Muscle layer of colon (tissue), 2 donors: ENCODE data around the gene ILK.

Source experiments
- H3K27ac ChIP-seq: one replicate; pipeline ENCODE4 v1.7.0; 2013; ENCODE audit warnings: low read depth, mild to moderate bottlenecking, low read length, moderate library complexity
- H3K27me3 ChIP-seq, 2 donors: one replicate each; pipeline ENCODE4 v1.7.0; 2013; ENCODE audit warnings: low read length in 2 of 2, mild to moderate bottlenecking in 2 of 2; ENCODE audit not compliant: insufficient read depth in 2 of 2, control insufficient read depth in 1 of 2
- H3K36me3 ChIP-seq: one replicate; pipeline ENCODE4 v1.7.0; 2013; ENCODE audit warnings: mild to moderate bottlenecking, low read length; ENCODE audit not compliant: insufficient read depth
- H3K4me1 ChIP-seq: one replicate; pipeline ENCODE4 v1.7.0; 2013; ENCODE audit warnings: mild to moderate bottlenecking, low read length; ENCODE audit not compliant: insufficient read depth
- H3K4me3 ChIP-seq, 2 donors: one replicate each; pipeline ENCODE4 v1.7.0; 2013; ENCODE audit warnings: low read length in 2 of 2, low read depth in 1 of 2, mild to moderate bottlenecking in 1 of 2, moderate library complexity in 1 of 2
- H3K9ac ChIP-seq: one replicate; pipeline ENCODE4 v1.7.0; 2013; ENCODE audit warnings: low read length
- H3K9me3 ChIP-seq: one replicate; pipeline ENCODE4 v1.7.0; 2013; ENCODE audit warnings: mild to moderate bottlenecking, low read length
- donor health status: abdominal sarcoma.
- donor health status: Adenocarcinoma of cecum.

Gene ILK

GRCh38 chr11:6565988-6566703, 37.4 kb upstream of the ILK start:
- no peaks in the 10 kb centered on the region for H3K27me3 ChIP-seq
- H3K4me1 ChIP-seq, result peaks cover 7% of the 10 kb centered on the region
- H3K27ac ChIP-seq, result no peak overlapping the region
- H3K36me3 ChIP-seq, result no peaks in the 10 kb centered on the region
- no peaks in the 10 kb centered on the region for H3K9me3 ChIP-seq
- H3K4me3 ChIP-seq, result no peak overlapping the region
- H3K9ac ChIP-seq, result no peak overlapping the region

- peaks cover 12% of the 10 kb centered on the region for H3K4me1 ChIP-seq
- H3K27me3 ChIP-seq, result no peaks in the 10 kb centered on the region
- no peaks in the 10 kb centered on the region for H3K36me3 ChIP-seq
- H3K9ac ChIP-seq, result no peak overlapping the region
- H3K4me3 ChIP-seq, result no peak overlapping the region
- H3K27ac ChIP-seq, result no peak overlapping the region
- no peaks in the 10 kb centered on the region for H3K9me3 ChIP-seq
Observed at GRCh38 chr11:6566704-6567370, 36.7 kb upstream of the ILK start.

DNA sequence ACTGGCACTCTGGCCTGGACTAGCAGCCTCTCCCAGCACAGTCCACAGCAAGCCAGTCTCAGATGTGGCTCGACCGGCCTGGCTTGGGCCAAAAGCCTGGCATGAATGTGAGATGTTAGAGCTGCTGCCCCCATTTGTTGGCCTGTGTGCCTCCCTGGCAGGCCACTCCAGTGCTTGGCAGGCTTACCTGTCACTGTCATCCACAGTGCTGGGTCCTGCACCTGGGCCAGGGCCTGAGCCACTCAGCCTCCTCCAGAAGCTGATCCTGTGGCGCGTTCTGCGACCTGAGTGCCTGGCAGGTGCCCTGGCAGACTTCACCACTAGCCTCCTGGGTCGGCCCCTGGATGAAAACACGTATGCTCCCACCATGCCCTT, 36.2 kb upstream of the ILK start:
- H3K36me3 ChIP-seq, result no peaks in the 10 kb centered on the region
- H3K9me3 ChIP-seq, result no peaks in the 10 kb centered on the region
- H3K9ac ChIP-seq, result no peak overlapping the region
- no peak overlapping the region for H3K4me3 ChIP-seq
- no peaks in the 10 kb centered on the region for H3K27me3 ChIP-seq
- H3K27ac ChIP-seq, result no peak overlapping the region
- H3K4me1 ChIP-seq, result peaks cover 16% of the 10 kb centered on the region

- Histone ChIP-seq H3K27me3 (no peaks in the 10 kb centered on the region), H3K9me3 (no peaks in the 10 kb centered on the region), H3K4me1 (peaks cover 16% of the 10 kb centered on the region), H3K4me3 (no peak overlapping the region), H3K9ac (no peak overlapping the region), H3K36me3 (no peaks in the 10 kb centered on the region), H3K27ac (no peak overlapping the region)
Observed at GRCh38 chr11:6568191-6568918, 35.2 kb upstream of the ILK start.

DNA sequence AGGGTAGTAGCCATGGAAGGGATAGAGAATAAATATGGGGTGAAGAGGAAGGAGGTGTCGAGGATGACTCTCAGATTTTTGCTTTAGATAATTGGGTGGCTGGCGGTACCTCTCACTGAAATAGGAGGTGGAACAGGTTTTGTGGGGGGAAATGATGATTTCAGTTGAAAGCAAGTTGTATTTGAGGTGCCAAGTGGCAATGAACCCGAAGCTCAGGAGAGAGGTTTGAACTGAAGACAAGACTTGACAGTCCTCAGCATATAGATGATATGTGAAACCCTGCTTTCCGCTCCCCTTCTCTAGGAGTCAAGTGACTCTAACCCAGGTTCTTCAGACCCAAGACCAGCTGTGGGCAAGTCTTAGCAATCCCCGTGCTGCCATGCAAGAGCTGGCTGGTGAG, 33.9 kb upstream of the ILK start:
- no peak overlapping the region for H3K27ac ChIP-seq
- H3K4me1 ChIP-seq, result peaks cover 16% of the 10 kb centered on the region
- H3K36me3 ChIP-seq, result no peaks in the 10 kb centered on the region
- no peak overlapping the region for H3K9ac ChIP-seq
- H3K27me3 ChIP-seq, result no peaks in the 10 kb centered on the region
- H3K4me3 ChIP-seq, result no peak overlapping the region
- H3K9me3 ChIP-seq, result no peaks in the 10 kb centered on the region

DNA sequence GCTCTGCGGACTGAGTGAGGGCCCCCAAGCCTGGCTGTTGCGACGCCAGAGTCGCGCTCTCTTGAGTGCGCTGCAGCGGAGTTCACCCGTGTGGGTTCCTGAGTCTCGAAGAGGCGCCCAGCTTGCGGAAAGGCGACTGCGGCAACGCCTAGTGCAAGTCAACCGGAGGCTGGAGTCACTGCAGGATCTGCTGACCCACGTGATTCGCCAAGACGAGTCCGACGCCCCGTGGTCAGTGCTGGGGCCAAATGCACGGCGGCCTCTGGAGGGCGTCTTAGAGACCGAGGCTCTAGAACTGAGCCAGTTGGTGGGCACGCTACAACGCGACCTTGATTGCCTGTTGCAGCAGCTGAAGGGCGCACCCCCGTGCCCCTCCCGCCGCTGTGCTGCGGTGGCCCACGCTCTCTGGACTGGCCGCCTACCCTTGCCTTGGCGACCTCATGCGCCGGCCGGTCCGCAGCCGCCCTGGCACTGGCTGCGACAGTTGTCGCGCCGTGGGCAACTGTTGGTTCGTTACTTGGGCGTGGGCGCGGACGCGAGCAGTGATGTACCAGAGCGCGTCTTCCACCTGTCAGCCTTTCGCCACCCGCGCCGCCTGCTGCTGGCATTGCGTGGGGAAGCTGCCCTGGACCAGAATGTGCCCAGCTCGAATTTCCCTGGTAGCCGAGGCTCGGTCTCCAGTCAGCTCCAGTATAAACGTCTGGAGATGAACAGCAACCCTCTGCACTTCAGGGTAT, 32.7 kb upstream of the ILK start:
- Histone ChIP-seq H3K27ac (no peak overlapping the region), H3K9ac (no peak overlapping the region)

GRCh38 chr11:6571434-6572008, 32.1 kb upstream of the ILK start:
- Histone ChIP-seq H3K27ac (no peak overlapping the region), H3K4me1 (peaks cover 33% of the 10 kb centered on the region), H3K36me3 (no peaks in the 10 kb centered on the region), H3K4me3 (peak overlapping the region in 1 of 2 donors; percentile 18), H3K9me3 (no peaks in the 10 kb centered on the region), H3K9ac (no peak overlapping the region), H3K27me3 (no peaks in the 10 kb centered on the region)

More for the DNA sequence above, 32.7 kb upstream of the ILK start:
- peak overlapping the region; percentile 10 to 18 for H3K4me3 ChIP-seq
- H3K36me3 ChIP-seq, result no peaks in the 10 kb centered on the region
- H3K27me3 ChIP-seq, result no peaks in the 10 kb centered on the region
- no peaks in the 10 kb centered on the region for H3K9me3 ChIP-seq
- peaks cover 27% of the 10 kb centered on the region for H3K4me1 ChIP-seq

GRCh38 chr11:6572215-6572614, 31.4 kb upstream of the ILK start:
- Histone ChIP-seq H3K9ac (no peak overlapping the region), H3K4me3 (peak overlapping the region in 1 of 2 donors; percentile 18), H3K27me3 (no peaks in the 10 kb centered on the region), H3K27ac (no peak overlapping the region), H3K4me1 (peaks cover 40% of the 10 kb centered on the region), H3K9me3 (no peaks in the 10 kb centered on the region), H3K36me3 (no peaks in the 10 kb centered on the region)

DNA sequence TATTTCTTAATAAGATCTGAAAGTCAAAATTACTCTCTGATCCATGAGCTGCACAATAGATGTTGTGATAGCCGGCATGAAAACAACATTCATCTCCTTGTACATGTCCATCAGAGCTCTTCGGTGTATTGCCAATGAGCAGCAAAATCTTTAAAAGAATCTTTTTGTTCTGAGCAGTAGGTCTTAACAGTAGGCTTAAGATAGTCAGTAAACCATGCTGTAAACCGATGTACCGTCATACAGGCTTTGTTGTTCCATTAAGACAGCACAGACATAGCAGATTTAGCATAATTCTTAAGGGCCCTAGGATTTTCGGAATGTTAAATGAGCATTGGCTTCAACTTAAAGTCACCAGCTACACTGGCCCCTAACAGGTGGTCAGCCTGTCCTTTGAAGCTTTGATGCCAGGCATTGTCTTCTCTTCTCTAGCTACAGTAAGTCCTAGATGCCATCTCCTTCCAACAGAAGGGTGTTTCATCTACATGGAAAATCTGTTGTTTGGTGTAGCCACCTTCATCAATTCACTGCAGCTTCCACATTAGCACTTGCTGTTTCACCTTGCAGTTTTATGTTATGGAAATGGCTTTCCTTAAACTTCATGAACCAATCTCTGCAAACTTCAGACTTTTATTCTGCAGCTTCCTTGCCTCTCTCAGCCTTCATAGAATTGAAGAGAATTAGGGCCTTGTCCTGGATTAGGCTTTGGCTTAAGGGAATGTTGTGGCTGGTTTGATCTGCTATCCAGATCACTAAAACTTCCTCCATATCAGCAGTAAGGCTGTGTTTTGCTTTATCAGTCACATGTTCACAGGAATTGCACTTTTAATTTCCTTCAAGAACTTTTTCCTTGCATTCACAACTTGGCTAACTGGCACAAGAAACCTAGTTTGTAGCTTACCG, 28.5 kb upstream of the ILK start:
- Histone ChIP-seq H3K27me3 (no peaks in the 10 kb centered on the region), H3K9ac (no peak overlapping the region), H3K36me3 (no peaks in the 10 kb centered on the region), H3K9me3 (no peaks in the 10 kb centered on the region), H3K4me1 (peaks cover 42% of the 10 kb centered on the region), H3K27ac (peak overlapping the region; percentile 30), H3K4me3 (no peak overlapping the region)

DNA sequence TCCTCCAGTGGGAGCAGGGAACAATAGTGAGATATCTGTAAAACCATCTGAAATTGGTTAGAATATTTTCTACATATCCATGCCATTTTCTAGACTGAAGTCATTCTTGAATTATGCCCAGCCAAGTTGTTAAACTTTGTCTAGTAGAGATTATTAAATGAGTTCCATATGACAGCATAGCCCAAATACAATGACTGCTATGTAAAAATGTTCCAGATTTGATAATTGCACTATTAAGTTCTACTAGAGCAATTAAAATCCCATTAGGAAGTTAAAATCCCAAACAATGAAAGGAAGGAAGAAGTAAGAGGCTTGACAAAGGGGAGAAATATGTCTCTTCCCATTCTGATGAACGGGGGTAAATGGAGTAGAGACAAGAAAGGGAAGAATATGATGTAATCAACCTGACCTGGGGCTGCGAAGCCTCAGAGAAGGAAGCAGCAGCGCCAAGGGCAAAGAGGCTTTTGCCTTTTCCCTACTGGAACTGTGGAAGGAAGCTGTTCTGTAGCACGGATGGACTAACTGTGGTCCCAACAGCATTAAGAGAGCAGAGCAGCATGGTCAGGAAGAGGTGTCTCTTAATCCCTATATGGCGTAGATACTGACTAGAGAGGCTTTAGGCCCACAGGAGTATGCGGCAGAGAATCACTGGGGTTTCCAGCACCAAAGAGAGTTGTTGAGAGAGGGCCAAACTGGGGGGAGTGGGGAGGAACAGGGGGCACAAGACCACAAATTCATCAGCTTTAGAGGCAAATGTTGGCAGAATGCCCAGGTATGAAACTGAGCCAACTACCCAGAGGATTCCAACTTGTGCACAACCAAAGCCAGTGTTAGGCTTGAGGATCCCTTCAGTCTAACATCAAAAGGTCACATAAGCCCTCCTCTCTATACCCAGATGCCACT, 26.9 kb upstream of the ILK start:
- Histone ChIP-seq H3K4me1 (peaks cover 38% of the 10 kb centered on the region), H3K9ac (no peak overlapping the region), H3K27me3 (no peaks in the 10 kb centered on the region), H3K9me3 (no peaks in the 10 kb centered on the region), H3K27ac (peak overlapping the region; percentile 79), H3K4me3 (no peak overlapping the region), H3K36me3 (no peaks in the 10 kb centered on the region)
